ENCODE results near the gene VIPR2.

The VIPR2 gene

DNA sequence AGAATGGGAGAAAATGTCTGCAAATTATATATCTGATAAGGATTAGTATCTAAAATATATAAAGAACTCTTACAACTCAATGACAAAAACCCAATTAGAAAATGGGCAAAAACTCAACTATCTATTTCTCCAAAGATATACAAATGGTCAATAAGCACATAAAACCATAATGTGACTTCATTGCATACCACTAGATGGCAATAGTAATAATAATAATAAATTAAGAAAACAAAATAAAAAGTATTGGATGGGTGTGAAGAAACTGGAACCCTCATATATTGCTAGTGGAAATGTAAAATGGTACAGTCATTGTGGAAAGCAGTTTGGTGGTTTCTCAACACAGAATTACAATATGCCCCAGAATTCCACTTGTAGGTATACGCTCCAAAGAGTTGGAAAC is 98.8 kb downstream of the VIPR2 start:
- TF ChIP-seq SIN3A (IDR thresholded peaks at IDR 0.05; ENCODE audit: borderline replicate concordance, insufficient read depth, low read length), result no peak
- no peak for TF ChIP-seq FOXP2 (optimal IDR thresholded peaks at IDR 0.05; ENCODE audit: borderline replicate concordance, extremely low read depth, extremely low read length, insufficient read depth)
- TF ChIP-seq, protein P1, sequence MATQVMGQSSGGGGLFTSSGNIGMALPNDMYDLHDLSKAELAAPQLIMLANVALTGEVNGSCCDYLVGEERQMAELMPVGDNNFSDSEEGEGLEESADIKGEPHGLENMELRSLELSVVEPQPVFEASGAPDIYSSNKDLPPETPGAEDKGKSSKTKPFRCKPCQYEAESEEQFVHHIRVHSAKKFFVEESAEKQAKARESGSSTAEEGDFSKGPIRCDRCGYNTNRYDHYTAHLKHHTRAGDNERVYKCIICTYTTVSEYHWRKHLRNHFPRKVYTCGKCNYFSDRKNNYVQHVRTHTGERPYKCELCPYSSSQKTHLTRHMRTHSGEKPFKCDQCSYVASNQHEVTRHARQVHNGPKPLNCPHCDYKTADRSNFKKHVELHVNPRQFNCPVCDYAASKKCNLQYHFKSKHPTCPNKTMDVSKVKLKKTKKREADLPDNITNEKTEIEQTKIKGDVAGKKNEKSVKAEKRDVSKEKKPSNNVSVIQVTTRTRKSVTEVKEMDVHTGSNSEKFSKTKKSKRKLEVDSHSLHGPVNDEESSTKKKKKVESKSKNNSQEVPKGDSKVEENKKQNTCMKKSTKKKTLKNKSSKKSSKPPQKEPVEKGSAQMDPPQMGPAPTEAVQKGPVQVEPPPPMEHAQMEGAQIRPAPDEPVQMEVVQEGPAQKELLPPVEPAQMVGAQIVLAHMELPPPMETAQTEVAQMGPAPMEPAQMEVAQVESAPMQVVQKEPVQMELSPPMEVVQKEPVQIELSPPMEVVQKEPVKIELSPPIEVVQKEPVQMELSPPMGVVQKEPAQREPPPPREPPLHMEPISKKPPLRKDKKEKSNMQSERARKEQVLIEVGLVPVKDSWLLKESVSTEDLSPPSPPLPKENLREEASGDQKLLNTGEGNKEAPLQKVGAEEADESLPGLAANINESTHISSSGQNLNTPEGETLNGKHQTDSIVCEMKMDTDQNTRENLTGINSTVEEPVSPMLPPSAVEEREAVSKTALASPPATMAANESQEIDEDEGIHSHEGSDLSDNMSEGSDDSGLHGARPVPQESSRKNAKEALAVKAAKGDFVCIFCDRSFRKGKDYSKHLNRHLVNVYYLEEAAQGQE (IDR thresholded peaks at IDR 0.05; ENCODE audit: insufficient read depth in 1 of 2, low read depth in 2 of 2, low read length in 2 of 2), result no peak
- TF ChIP-seq POLR2AphosphoS5 (IDR thresholded peaks at IDR 0.05; ENCODE audit: low read depth, low read length), result no peak
- no peak for TF ChIP-seq TAF1 (IDR thresholded peaks at IDR 0.05; ENCODE audit: borderline replicate concordance, insufficient read depth, low read length)

DNA sequence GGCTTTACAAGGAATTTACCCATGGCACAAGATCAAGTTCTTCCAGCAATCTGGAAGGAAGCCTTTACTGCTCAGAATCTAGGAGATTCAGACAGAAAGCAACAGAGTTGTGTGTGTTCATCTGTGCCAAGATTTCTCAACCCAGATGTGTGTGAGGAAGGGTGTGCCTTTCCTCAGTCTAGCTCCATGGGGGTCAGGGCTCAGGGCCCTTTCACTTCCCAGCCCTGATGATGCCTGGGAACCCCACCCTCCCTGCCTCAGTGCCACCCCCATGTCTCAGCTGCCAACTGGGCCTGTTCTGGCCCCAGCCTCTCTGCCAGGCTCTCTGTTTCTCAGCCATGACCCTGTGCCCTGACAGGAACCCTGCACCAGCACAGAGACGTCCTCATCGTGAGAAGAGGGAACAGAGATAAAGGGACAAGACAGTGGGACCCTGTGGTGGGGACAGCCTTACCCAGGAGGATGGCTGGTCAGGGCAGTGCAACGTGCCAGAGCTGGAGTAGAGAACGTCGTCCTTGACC is 102.0 kb downstream of the VIPR2 start:
- TF ChIP-seq, protein P1 (IDR thresholded peaks at IDR 0.05; ENCODE audit: insufficient read depth in 1 of 2, low read depth in 2 of 2, low read length in 2 of 2), result no peak

DNA sequence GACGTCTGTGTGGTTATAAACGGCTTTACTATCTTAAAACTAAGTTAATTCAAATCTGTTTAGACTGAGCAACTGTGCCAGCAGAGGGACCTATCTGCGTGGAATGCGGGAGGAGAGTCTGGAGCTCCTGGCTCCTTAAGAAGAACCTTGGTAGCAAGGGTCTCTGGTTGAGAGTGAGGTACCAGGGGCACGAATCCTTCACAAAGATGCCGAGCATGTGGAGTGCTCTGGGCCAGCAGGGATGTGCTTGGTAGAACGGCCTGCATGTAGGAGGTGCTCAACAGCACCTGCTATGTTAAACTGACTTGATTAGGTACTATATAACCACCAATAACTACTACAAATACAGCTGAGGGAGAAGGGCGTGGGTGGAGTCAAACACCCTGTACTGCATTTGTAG is 102.6 kb downstream of the VIPR2 start:
- no peak for TF ChIP-seq FOXP2 (optimal IDR thresholded peaks at IDR 0.05; ENCODE audit: borderline replicate concordance, extremely low read depth, extremely low read length, insufficient read depth)
- TF ChIP-seq, protein P1 (IDR thresholded peaks at IDR 0.05; ENCODE audit: insufficient read depth in 1 of 2, low read depth in 2 of 2, low read length in 2 of 2), result no peak
- no peak for TF ChIP-seq TAF1 (IDR thresholded peaks at IDR 0.05; ENCODE audit: borderline replicate concordance, insufficient read depth, low read length)
- no peak for TF ChIP-seq SIN3A (IDR thresholded peaks at IDR 0.05; ENCODE audit: borderline replicate concordance, insufficient read depth, low read length)
- TF ChIP-seq POLR2AphosphoS5 (IDR thresholded peaks at IDR 0.05; ENCODE audit: low read depth, low read length), result no peak

DNA sequence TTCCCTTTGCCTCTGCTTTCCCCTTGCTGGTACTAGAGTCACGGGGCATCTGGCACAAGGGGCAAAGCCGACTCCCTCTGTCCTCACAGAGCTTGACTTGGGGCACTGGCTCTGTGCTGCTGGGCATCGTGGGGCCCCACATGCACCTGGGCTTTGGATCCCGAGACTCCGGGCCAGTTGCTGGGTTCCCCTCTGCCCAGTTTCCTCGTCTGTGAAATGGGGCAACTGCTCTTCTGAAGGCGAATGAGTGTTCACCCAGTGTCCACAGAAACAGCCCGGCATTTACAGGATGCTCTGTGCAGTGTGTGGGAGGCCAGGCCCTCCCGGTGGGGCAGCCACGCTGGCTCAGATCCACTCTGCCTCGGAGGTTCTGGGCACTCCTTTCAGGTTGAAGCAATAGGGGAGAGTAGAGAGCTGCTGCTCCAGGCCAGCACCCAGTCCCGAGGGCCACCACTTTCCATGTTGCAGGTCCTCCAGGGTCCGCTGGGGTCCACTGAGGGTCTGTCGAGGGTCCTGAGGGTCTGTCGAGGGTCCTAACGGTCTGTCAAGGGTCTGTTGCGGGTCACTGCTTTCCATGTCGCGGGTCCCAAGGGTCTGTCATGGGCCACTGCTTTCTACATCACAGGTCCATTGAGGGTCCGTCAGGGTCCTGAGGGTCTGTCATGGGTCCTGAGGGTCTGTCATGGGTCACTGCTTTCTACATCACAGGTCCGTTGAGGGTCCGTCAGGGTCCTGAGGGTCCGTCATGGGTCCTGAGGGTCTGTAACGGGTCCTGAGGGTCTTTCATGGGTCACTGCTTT is 103.6 kb downstream of the VIPR2 start:
- TF ChIP-seq FOXP2 (optimal IDR thresholded peaks at IDR 0.05; ENCODE audit: borderline replicate concordance, extremely low read depth, extremely low read length, insufficient read depth), result no peak
- no peak for TF ChIP-seq SIN3A (IDR thresholded peaks at IDR 0.05; ENCODE audit: borderline replicate concordance, insufficient read depth, low read length)
- no peak for TF ChIP-seq TAF1 (IDR thresholded peaks at IDR 0.05; ENCODE audit: borderline replicate concordance, insufficient read depth, low read length)
- no peak for TF ChIP-seq POLR2AphosphoS5 (IDR thresholded peaks at IDR 0.05; ENCODE audit: low read depth, low read length)
- TF ChIP-seq, protein P1 (IDR thresholded peaks at IDR 0.05; ENCODE audit: insufficient read depth in 1 of 2, low read depth in 2 of 2, low read length in 2 of 2), result no peak
